Loucy (cell line): ENCODE data around the gene FSIP1.
A peak's percentile ranks its signal among the peaks of the same experiment; 100 is the strongest.

Experiments
- H2AFZ ChIP-seq: fragments of 200-600 bp; sonication (generic); 2 replicates; pipeline ENCODE4 v1.6.0; 2016; ENCODE audit warnings: antibody characterized with exemption, mild to moderate bottlenecking, low read length, moderate library complexity
- H3F3A ChIP-seq: fragments of 200-600 bp; 2 replicates; pipeline ENCODE4 v1.6.0; 2016; ENCODE audit warnings: antibody characterized with exemption, low read depth, mild to moderate bottlenecking
- H3K27me3 ChIP-seq: fragments of 200-600 bp; sonication (generic); 2 replicates; pipeline ENCODE4 v1.6.1; 2014; ENCODE audit warnings: low read length, mild to moderate bottlenecking; ENCODE audit not compliant: insufficient read depth, poor library complexity, severe bottlenecking
- H3K36me3 ChIP-seq: fragments of 200-600 bp; sonication (generic); 2 replicates; pipeline ENCODE4 v1.6.1; 2016; ENCODE audit warnings: low read length; ENCODE audit not compliant: insufficient read depth
- H3K4me1 ChIP-seq: fragments of 200-600 bp; sonication (generic); 2 replicates; pipeline ENCODE4 v1.5.1; 2014; ENCODE audit warnings: low read length, mild to moderate bottlenecking; ENCODE audit not compliant: insufficient read depth, poor library complexity, severe bottlenecking
- H3K4me2 ChIP-seq: fragments of 200-600 bp; sonication (generic); 2 replicates; pipeline ENCODE4 v1.6.0; 2014; ENCODE audit warnings: antibody characterized with exemption, low read length, low read depth, mild to moderate bottlenecking; ENCODE audit not compliant: poor library complexity, severe bottlenecking
- H3K4me3 ChIP-seq: fragments of 200-600 bp; sonication (generic); 2 replicates; pipeline ENCODE4 v1.5.1; 2014; ENCODE audit warnings: low read length, mild to moderate bottlenecking, mixed read lengths; ENCODE audit not compliant: poor library complexity, severe bottlenecking
- H3K79me2 ChIP-seq: fragments of 200-600 bp; sonication (generic); 2 replicates; pipeline ENCODE4 v1.6.1; 2014; ENCODE audit warnings: low read length; ENCODE audit not compliant: insufficient read depth
- H3K9ac ChIP-seq: fragments of 200-600 bp; sonication (generic); 2 replicates; pipeline ENCODE4 v1.6.0; 2014; ENCODE audit warnings: mild to moderate bottlenecking, low read depth, low read length, moderate library complexity; ENCODE audit not compliant: poor library complexity, severe bottlenecking
- H3K9me2 ChIP-seq: fragments of 200-600 bp; sonication (generic); replicated peaks from 2 replicates; pipeline ENCODE4 v1.6.1; 2016; ENCODE audit warnings: low read depth, low read length, mixed read lengths
- H3K9me3 ChIP-seq: fragments of 200-600 bp; sonication (generic); 2 replicates; pipeline ENCODE4 v1.6.1; 2014; ENCODE audit warnings: mild to moderate bottlenecking, antibody characterized with exemption, low read length, low read depth; ENCODE audit not compliant: insufficient read depth
- H4K20me1 ChIP-seq: fragments of 200-600 bp; sonication (generic); 2 replicates; pipeline ENCODE4 v1.6.0; 2014; ENCODE audit warnings: antibody characterized with exemption, low read length, mild to moderate bottlenecking; ENCODE audit not compliant: insufficient read depth, poor library complexity, severe bottlenecking
- CTCF ChIP-seq: fragments of 200-600 bp; sonication (generic); conservative IDR thresholded peaks from 2 replicates; pipeline ENCODE4 v1.5.1; 2014; ENCODE audit warnings: mild to moderate bottlenecking, antibody characterized with exemption, low read length
- EZH2phosphoT487 ChIP-seq: fragments of 200-600 bp; IDR thresholded peaks from 2 replicates; pipeline ENCODE4 v1.6.1; 2018; ENCODE audit warnings: antibody characterized with exemption, mild to moderate bottlenecking, moderate library complexity, borderline replicate concordance

Gene FSIP1

GRCh38 chr15:39625856-39626255 is 156.8 kb downstream of the FSIP1 start:
- no peaks in the 10 kb centered on the region for H3K36me3 ChIP-seq

GRCh38 chr15:39625451-39625850 is 157.2 kb downstream of the FSIP1 start:
- Histone ChIP-seq H3K4me1 (peaks cover 80% of the 10 kb centered on the region), H3K79me2 (no peaks in the 10 kb centered on the region), H2AFZ (peak overlapping the region; percentile 4), H3K9me2 (no peaks in the 10 kb centered on the region), H3F3A (peaks cover 20% of the 10 kb centered on the region), H3K4me3 (peak overlapping the region; percentile 35), H3K9ac (peak overlapping the region; percentile 62), H3K27me3 (no peaks in the 10 kb centered on the region), H3K4me2 (peak overlapping the region; percentile 72), H4K20me1 (no peaks in the 10 kb centered on the region), H3K36me3 (no peaks in the 10 kb centered on the region), H3K9me3 (no peaks in the 10 kb centered on the region)
- no peak for TF ChIP-seq EZH2phosphoT487
- TF ChIP-seq CTCF, result no peak

More at GRCh38 chr15:39625856-39626255, 156.8 kb downstream of the FSIP1 start:
- no peaks in the 10 kb centered on the region for H3K9me2 ChIP-seq
- no peaks in the 10 kb centered on the region for H4K20me1 ChIP-seq
- no peaks in the 10 kb centered on the region for H3K27me3 ChIP-seq
- peaks cover 84% of the 10 kb centered on the region for H3K4me1 ChIP-seq
- TF ChIP-seq EZH2phosphoT487, result no peak
- TF ChIP-seq CTCF, result no peak
- peak overlapping the region; percentile 72 for H3K4me2 ChIP-seq
- no peak overlapping the region for H2AFZ ChIP-seq
- peak overlapping the region; percentile 62 for H3K9ac ChIP-seq
- peaks cover 20% of the 10 kb centered on the region for H3F3A ChIP-seq
- no peak overlapping the region for H3K4me3 ChIP-seq
- H3K9me3 ChIP-seq, result no peaks in the 10 kb centered on the region
- H3K79me2 ChIP-seq, result no peaks in the 10 kb centered on the region

GRCh38 chr15:39624806-39625205 is 157.8 kb downstream of the FSIP1 start:
- Histone ChIP-seq H3K4me1 (peaks cover 73% of the 10 kb centered on the region), H2AFZ (peak overlapping the region; percentile 4), H3K9me3 (no peaks in the 10 kb centered on the region), H3K27me3 (no peaks in the 10 kb centered on the region), H3K36me3 (no peaks in the 10 kb centered on the region), H3K4me3 (peak overlapping the region; percentile 50), H3K4me2 (peak overlapping the region; percentile 72), H3K9ac (peak overlapping the region; percentile 62), H3K79me2 (no peaks in the 10 kb centered on the region), H3F3A (peaks cover 20% of the 10 kb centered on the region), H4K20me1 (no peaks in the 10 kb centered on the region), H3K9me2 (no peaks in the 10 kb centered on the region)
- TF ChIP-seq CTCF, result no peak
- TF ChIP-seq EZH2phosphoT487, result no peak
